ENCODE data around the gene HES2. TPM values are rescaled to one million over a fixed set of nuclear protein-coding genes. Genes with fewer than 3 reads are reported as not detected.

Gene HES2
- total RNA-seq, 1 donor from 2014 or later = 116 TPM

Other genes starting within 250 kb of the HES2 start
- 0.13 and 0.26 TPM in 2 replicates for gene CHD5, start 239.6 kb downstream of the HES2 start, total RNA-seq
- gene RPL22, start 220.3 kb downstream of the HES2 start, total RNA-seq = 153 and 194 TPM in 2 replicates
- 6.4 and 6.6 TPM in 2 replicates for gene RNF207, start 213.8 kb downstream of the HES2 start, total RNA-seq
- 43.3 and 53.4 TPM in 2 replicates for gene ICMT, start 184.0 kb downstream of the HES2 start, total RNA-seq
- not detected in 2 replicates for gene HES3, start 175.7 kb downstream of the HES2 start, total RNA-seq
- gene GPR153, start 158.8 kb downstream of the HES2 start, total RNA-seq = 16.5 and 44.2 TPM in 2 replicates
- gene ACOT7, start 26.2 kb downstream of the HES2 start, total RNA-seq = 88.1 and 89.8 TPM in 2 replicates
- 4.5 and 8.4 TPM in 2 replicates for gene ESPN, start 4.9 kb upstream of the HES2 start, total RNA-seq
- 20.5 and 30.3 TPM in 2 replicates for gene TNFRSF25, start 46.3 kb upstream of the HES2 start, total RNA-seq
- gene PLEKHG5, start 71.7 kb upstream of the HES2 start, total RNA-seq = 42.9 and 45.2 TPM in 2 replicates
- gene NOL9, start 134.6 kb upstream of the HES2 start, total RNA-seq = 12.3 and 14.2 TPM in 2 replicates
- gene TAS1R1, start 135.4 kb upstream of the HES2 start, total RNA-seq = not detected in 2 replicates
- gene ZBTB48, start 160.1 kb upstream of the HES2 start, total RNA-seq = 18.7 and 19.7 TPM in 2 replicates
- gene KLHL21, start 182.9 kb upstream of the HES2 start, total RNA-seq = 30.2 and 38.7 TPM in 2 replicates
- 6.1 and 9.9 TPM in 2 replicates for gene PHF13, start 193.8 kb upstream of the HES2 start, total RNA-seq
- 24.0 and 26.6 TPM in 2 replicates for gene THAP3, start 204.9 kb upstream of the HES2 start, total RNA-seq

All from bronchial epithelial cell (primary cell).